Measurements from ENCODE around the gene FCMR.

The FCMR gene

DNA sequence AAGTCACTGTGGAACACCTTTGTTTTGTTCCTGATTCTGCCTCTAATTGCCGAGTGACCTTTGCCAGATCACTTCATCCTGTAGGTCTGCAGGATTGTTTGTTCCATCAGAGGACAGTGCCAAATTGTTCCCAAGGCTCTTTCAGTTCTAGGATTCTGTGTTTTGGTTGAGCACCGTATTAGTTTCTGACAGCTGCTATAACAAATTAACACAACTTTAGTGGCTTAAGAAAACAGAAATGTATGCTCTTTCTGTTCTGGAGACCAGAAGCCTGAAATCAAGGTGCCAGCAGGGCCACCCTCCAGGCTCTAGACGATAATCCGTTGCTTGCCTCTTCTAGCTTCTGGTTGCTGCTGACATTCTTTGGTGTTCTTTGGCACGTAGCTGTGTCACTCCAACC is 27.9 kb upstream of the FCMR start:
- no peak overlapping the region for H3K4me3 ChIP-seq (ENCODE audit: low read length in 2 of 2)
- no peaks in the 10 kb centered on the region for H3K36me3 ChIP-seq (ENCODE audit: control insufficient read depth in 2 of 2, insufficient read depth in 2 of 2, low read length in 2 of 2)
- no peak overlapping the region for H3K9ac ChIP-seq (ENCODE audit: low read length in 2 of 2)
- H3K4me1 ChIP-seq (ENCODE audit: control insufficient read depth, insufficient read depth, low read length): peaks cover 5% of the 10 kb centered on the region
- H3K27ac ChIP-seq (ENCODE audit: low read length): no peak overlapping the region
- H3K27me3 ChIP-seq (ENCODE audit: control insufficient read depth in 1 of 2, insufficient read depth in 2 of 2, low read length in 2 of 2): peaks cover 0 to 2% of the 10 kb centered on the region in 2 donors
- peaks cover 4 to 6% of the 10 kb centered on the region in 2 donors for H3K9me3 ChIP-seq (ENCODE audit: control insufficient read depth in 2 of 2, low read length in 2 of 2)

DNA sequence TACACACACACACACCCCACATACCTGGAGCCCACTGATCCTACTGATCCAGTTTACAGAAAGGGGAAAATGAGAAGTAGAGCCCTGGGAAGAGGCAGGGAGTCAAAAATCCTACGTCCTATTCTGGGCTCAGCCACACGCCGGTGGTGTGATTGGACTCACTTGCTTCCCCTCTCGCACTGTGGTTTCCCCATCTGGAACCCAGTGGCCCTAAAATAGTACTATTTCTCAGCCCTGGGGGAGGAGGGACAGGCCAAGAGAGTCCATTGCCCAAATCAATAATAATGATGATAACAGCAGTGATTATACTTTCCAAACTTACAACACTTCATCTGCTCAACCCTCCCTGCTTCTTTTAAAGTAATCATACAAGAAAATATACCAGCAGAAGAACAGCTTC is 27.5 kb upstream of the FCMR start:
- Histone ChIP-seq H3K27ac (ENCODE audit: low read length) (no peak overlapping the region), H3K4me1 (ENCODE audit: control insufficient read depth, insufficient read depth, low read length) (peaks cover 5% of the 10 kb centered on the region), H3K9me3 (ENCODE audit: control insufficient read depth in 2 of 2, low read length in 2 of 2) (peaks cover 4 to 6% of the 10 kb centered on the region in 2 donors), H3K27me3 (ENCODE audit: control insufficient read depth in 1 of 2, insufficient read depth in 2 of 2, low read length in 2 of 2) (peaks cover 0 to 2% of the 10 kb centered on the region in 2 donors), H3K4me3 (ENCODE audit: low read length in 2 of 2) (no peak overlapping the region), H3K9ac (ENCODE audit: low read length in 2 of 2) (no peak overlapping the region), H3K36me3 (ENCODE audit: control insufficient read depth in 2 of 2, insufficient read depth in 2 of 2, low read length in 2 of 2) (no peaks in the 10 kb centered on the region)

DNA sequence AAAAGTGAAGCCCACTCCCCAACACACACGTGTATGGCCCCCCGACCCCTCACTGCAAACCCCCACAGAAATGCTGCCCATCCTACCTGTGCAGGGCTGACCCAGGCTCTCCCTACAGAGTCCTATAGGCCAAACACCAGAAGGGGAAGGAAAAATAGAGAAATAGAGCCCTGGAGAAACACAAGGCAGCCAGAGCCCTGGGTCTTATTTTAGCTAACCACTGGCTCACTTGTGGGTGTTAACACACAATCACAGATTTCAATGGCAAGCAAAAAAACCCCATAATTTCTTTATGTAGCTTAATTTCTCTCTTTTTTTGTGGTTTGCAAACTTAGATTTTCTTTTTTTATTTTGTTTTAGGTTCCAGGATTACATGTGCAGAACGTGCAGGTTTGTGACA is 25.5 kb upstream of the FCMR start:
- no peaks in the 10 kb centered on the region for H3K36me3 ChIP-seq (ENCODE audit: control insufficient read depth in 2 of 2, insufficient read depth in 2 of 2, low read length in 2 of 2)
- H3K27me3 ChIP-seq (ENCODE audit: control insufficient read depth in 1 of 2, insufficient read depth in 2 of 2, low read length in 2 of 2): peaks cover 0 to 6% of the 10 kb centered on the region in 2 donors
- H3K4me3 ChIP-seq (ENCODE audit: low read length in 2 of 2): no peak overlapping the region
- H3K9me3 ChIP-seq (ENCODE audit: control insufficient read depth in 2 of 2, low read length in 2 of 2): peaks cover 4 to 6% of the 10 kb centered on the region in 2 donors
- H3K27ac ChIP-seq (ENCODE audit: low read length): no peak overlapping the region
- no peak overlapping the region for H3K9ac ChIP-seq (ENCODE audit: low read length in 2 of 2)
- no peaks in the 10 kb centered on the region for H3K4me1 ChIP-seq (ENCODE audit: control insufficient read depth, insufficient read depth, low read length)

DNA sequence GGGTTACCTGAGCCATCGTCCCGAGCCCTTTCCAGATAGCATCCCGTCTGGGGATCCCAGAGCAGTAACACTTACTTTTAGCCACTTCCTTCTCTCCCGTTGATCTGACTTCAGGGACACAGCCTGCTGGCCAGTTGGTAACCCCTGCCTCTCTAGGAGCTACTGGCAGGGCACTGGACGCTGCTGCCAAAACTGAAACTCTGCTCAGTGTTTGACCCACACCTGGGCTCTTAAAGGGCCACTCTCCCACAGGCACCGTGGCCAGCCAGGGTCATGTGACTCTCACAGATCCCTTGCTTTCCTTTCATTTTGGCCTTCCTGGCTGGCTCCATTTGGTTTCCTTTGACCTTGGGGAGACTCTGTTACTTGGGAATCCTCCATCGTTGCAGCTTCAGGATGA is 24.5 kb upstream of the FCMR start, which contains the start of gene PIGR:
Gene PIGR, minus strand, starts transcription at position 206 of the 400 bp plus-strand sequence. CDS start 5,935 bp downstream, outside the sequence.
- Histone ChIP-seq H3K9ac (ENCODE audit: low read length in 2 of 2) (no peak within 1 kb of the TSS), H3K36me3 (ENCODE audit: control insufficient read depth in 2 of 2, insufficient read depth in 2 of 2, low read length in 2 of 2) (no peaks in the 10 kb centered on the region), H3K4me3 (ENCODE audit: low read length in 2 of 2) (peak within 1 kb of the TSS in 1 of 2 donors; percentile 22), H3K27ac (ENCODE audit: low read length) (no peak within 1 kb of the TSS), H3K4me1 (ENCODE audit: control insufficient read depth, insufficient read depth, low read length) (no peaks in the 10 kb centered on the region), H3K9me3 (ENCODE audit: control insufficient read depth in 2 of 2, low read length in 2 of 2) (peaks cover 4 to 6% of the 10 kb centered on the region in 2 donors), H3K27me3 (ENCODE audit: control insufficient read depth in 1 of 2, insufficient read depth in 2 of 2, low read length in 2 of 2) (peaks cover 0 to 6% of the 10 kb centered on the region in 2 donors)

DNA sequence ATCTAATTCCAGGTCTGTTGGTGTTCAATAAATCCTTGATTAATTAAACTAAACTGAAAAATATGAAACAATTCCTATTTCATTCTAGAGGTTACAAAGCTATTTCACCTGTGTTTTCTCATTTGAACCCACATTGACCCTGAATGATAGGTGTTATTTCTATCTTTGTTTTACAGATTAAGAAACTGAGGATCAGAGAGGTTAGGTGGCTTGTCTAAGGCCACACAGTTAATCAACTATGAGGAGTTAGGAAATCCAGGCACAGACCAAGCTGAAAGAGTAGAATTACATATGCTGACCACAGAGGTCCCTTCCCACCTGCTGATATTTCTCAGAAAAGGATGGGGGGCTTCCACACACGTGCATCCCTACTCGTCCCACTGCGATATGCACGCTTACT is 24.0 kb upstream of the FCMR start:
- H3K36me3 ChIP-seq (ENCODE audit: control insufficient read depth in 2 of 2, insufficient read depth in 2 of 2, low read length in 2 of 2): no peaks in the 10 kb centered on the region
- H3K4me1 ChIP-seq (ENCODE audit: control insufficient read depth, insufficient read depth, low read length): no peaks in the 10 kb centered on the region
- H3K9me3 ChIP-seq (ENCODE audit: control insufficient read depth in 2 of 2, low read length in 2 of 2): peaks cover 4 to 6% of the 10 kb centered on the region in 2 donors
- H3K9ac ChIP-seq (ENCODE audit: low read length in 2 of 2): no peak overlapping the region
- no peak overlapping the region for H3K27ac ChIP-seq (ENCODE audit: low read length)
- peaks cover 0 to 6% of the 10 kb centered on the region in 2 donors for H3K27me3 ChIP-seq (ENCODE audit: control insufficient read depth in 1 of 2, insufficient read depth in 2 of 2, low read length in 2 of 2)
- peak overlapping the region in 1 of 2 donors; percentile 22 for H3K4me3 ChIP-seq (ENCODE audit: low read length in 2 of 2)

DNA sequence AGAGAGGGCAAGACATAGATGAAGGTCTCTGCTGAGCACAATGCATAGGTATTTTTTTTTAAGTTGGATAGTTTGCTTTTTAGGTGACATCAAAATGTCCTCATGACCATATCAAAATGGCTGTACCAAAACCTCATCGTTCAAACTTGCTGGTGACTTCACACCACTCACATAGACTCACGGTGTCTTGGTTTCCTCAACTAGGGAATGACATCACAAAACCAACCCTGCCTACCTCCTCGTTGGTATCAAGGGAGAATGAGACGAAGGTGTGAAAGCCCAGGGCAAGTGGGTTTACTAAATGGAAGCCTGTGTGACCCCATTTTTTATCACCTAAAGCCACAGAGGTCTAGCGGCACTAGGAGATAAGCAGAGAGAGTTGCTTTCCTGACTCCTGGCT is 23.0 kb upstream of the FCMR start:
- peaks cover 0 to 6% of the 10 kb centered on the region in 2 donors for H3K27me3 ChIP-seq (ENCODE audit: control insufficient read depth in 1 of 2, insufficient read depth in 2 of 2, low read length in 2 of 2)
- no peak overlapping the region for H3K9ac ChIP-seq (ENCODE audit: low read length in 2 of 2)
- H3K4me3 ChIP-seq (ENCODE audit: low read length in 2 of 2): no peak overlapping the region
- H3K4me1 ChIP-seq (ENCODE audit: control insufficient read depth, insufficient read depth, low read length): no peaks in the 10 kb centered on the region
- H3K36me3 ChIP-seq (ENCODE audit: control insufficient read depth in 2 of 2, insufficient read depth in 2 of 2, low read length in 2 of 2): no peaks in the 10 kb centered on the region
- peaks cover 0 to 3% of the 10 kb centered on the region in 2 donors for H3K9me3 ChIP-seq (ENCODE audit: control insufficient read depth in 2 of 2, low read length in 2 of 2)
- no peak overlapping the region for H3K27ac ChIP-seq (ENCODE audit: low read length)

DNA sequence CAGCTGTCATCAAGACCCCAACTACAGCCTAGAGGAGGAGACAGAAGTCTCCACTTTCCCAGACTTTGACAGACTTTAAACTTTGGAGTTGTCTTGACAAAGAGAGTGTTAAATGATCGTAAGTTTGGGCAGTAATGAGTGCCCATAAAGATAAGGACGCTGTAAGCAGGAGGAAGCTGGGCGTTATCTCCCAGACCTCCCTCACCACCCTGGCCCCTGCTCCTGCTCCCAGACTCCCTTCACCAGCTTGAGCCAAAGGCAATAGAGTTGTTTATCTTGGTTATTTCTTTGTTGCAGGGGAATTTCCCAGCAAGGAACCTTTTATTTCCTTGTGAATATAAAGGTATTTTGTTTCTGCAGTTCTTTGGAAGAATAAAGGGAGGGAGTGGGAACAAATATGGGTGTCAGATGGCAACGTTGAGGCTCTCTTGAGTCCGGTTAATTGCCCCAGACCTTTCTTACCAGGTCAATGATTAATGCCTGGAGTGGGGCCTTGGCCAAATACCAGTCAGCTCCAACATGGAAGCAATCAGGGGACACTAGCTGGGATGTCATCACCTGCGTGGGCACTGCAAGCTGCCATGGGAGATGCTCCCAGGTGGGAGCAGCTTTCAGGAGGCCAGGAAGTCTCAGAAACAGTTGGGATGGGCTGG is 20.2 kb upstream of the FCMR start:
- Histone ChIP-seq H3K9me3 (ENCODE audit: control insufficient read depth in 2 of 2, low read length in 2 of 2) (no peaks in the 10 kb centered on the region), H3K27ac (ENCODE audit: low read length) (no peak overlapping the region), H3K27me3 (ENCODE audit: control insufficient read depth in 1 of 2, insufficient read depth in 2 of 2, low read length in 2 of 2) (peaks cover 0 to 4% of the 10 kb centered on the region in 2 donors), H3K4me3 (ENCODE audit: low read length in 2 of 2) (no peak overlapping the region), H3K9ac (ENCODE audit: low read length in 2 of 2) (no peak overlapping the region), H3K4me1 (ENCODE audit: control insufficient read depth, insufficient read depth, low read length) (no peaks in the 10 kb centered on the region), H3K36me3 (ENCODE audit: control insufficient read depth in 2 of 2, insufficient read depth in 2 of 2, low read length in 2 of 2) (no peaks in the 10 kb centered on the region)

DNA sequence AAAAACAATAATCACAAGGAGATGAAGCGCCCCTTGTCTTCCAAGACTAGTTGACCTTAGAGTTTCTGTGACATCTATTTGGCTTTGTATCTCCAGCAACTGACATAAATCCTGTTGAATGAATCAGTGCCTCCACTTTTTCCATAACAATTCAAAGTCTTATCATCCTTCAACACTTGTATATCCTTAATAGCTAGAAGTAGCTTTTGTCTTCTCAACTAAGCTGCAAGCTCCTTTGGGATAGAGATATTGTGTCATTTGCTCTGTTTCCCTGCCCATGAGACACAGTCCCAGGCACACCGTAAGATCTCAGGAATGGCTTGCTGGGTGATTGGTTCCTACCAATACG is 18.8 kb upstream of the FCMR start:
- H3K9ac ChIP-seq (ENCODE audit: low read length in 2 of 2): no peak overlapping the region
- no peak overlapping the region for H3K4me3 ChIP-seq (ENCODE audit: low read length in 2 of 2)
- H3K9me3 ChIP-seq (ENCODE audit: control insufficient read depth in 2 of 2, low read length in 2 of 2): no peaks in the 10 kb centered on the region
- peaks cover 0 to 4% of the 10 kb centered on the region in 2 donors for H3K27me3 ChIP-seq (ENCODE audit: control insufficient read depth in 1 of 2, insufficient read depth in 2 of 2, low read length in 2 of 2)
- H3K27ac ChIP-seq (ENCODE audit: low read length): no peak overlapping the region
- H3K36me3 ChIP-seq (ENCODE audit: control insufficient read depth in 2 of 2, insufficient read depth in 2 of 2, low read length in 2 of 2): no peaks in the 10 kb centered on the region
- no peaks in the 10 kb centered on the region for H3K4me1 ChIP-seq (ENCODE audit: control insufficient read depth, insufficient read depth, low read length)

DNA sequence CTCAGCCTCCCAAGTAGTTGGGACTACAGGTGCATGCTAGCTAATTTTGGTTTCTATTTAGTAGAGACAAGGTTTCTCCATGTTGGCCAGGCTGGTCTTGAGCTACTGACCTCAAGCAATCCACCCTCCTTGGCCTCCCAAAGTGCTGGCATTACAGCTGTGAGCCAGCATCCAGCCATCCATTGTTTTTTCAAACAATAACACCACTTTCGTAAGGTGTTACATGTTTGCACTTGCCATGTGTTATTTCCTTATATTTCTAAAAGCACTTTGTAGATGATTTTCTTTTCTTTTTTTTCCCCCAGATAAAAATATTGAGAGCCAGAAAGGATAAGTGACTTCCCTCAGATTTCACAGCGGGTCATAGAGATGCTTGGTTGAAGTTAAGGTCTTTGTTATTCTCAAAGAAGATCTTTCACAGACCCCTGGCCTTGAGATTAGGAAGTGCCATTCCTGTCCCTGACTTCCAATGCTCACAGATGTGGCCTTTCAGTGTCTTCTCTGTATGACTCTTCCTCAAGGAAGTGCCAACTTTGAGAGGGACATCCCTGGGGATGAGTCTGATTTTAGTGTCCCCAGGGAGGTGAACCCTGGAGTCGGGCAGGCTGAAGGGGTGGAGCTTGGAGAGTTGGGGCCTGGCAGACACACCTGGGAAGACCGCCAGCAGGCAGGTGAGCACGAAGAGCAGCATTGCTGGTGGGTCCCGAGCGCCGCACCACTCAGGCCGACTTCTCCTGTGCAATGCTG is 18.3 kb upstream of the FCMR start:
- Histone ChIP-seq H3K27me3 (ENCODE audit: control insufficient read depth in 1 of 2, insufficient read depth in 2 of 2, low read length in 2 of 2) (peaks cover 3 to 4% of the 10 kb centered on the region in 2 donors), H3K4me1 (ENCODE audit: control insufficient read depth, insufficient read depth, low read length) (no peaks in the 10 kb centered on the region), H3K9ac (ENCODE audit: low read length in 2 of 2) (no peak overlapping the region), H3K4me3 (ENCODE audit: low read length in 2 of 2) (no peak overlapping the region), H3K27ac (ENCODE audit: low read length) (no peak overlapping the region), H3K9me3 (ENCODE audit: control insufficient read depth in 2 of 2, low read length in 2 of 2) (no peaks in the 10 kb centered on the region), H3K36me3 (ENCODE audit: control insufficient read depth in 2 of 2, insufficient read depth in 2 of 2, low read length in 2 of 2) (no peaks in the 10 kb centered on the region)

DNA sequence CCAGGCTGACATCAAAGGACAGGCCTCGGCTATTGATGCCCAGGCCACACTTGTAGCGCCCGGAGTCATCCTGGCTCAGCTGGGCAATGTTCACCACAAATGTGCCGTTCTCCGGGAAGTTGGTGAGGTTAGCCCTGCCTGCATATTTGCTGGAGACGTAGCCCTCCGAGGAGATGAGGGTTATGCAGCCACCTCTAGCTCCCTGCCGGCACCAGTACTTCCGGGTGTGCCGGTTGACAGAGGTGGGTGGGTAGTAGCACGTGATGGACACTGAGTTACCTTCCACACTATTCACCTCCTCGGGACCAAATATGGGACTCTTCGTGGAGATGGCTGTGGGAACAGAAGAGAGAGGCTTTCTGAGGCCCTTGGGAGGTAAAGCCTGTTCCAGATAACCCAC is 17.4 kb upstream of the FCMR start:
- H3K9ac ChIP-seq (ENCODE audit: low read length in 2 of 2): no peak overlapping the region
- H3K9me3 ChIP-seq (ENCODE audit: control insufficient read depth in 2 of 2, low read length in 2 of 2): no peaks in the 10 kb centered on the region
- H3K36me3 ChIP-seq (ENCODE audit: control insufficient read depth in 2 of 2, insufficient read depth in 2 of 2, low read length in 2 of 2): no peaks in the 10 kb centered on the region
- no peak overlapping the region for H3K4me3 ChIP-seq (ENCODE audit: low read length in 2 of 2)
- no peak overlapping the region for H3K27ac ChIP-seq (ENCODE audit: low read length)
- no peaks in the 10 kb centered on the region for H3K4me1 ChIP-seq (ENCODE audit: control insufficient read depth, insufficient read depth, low read length)
- H3K27me3 ChIP-seq (ENCODE audit: control insufficient read depth in 1 of 2, insufficient read depth in 2 of 2, low read length in 2 of 2): peaks cover 3 to 4% of the 10 kb centered on the region in 2 donors

DNA sequence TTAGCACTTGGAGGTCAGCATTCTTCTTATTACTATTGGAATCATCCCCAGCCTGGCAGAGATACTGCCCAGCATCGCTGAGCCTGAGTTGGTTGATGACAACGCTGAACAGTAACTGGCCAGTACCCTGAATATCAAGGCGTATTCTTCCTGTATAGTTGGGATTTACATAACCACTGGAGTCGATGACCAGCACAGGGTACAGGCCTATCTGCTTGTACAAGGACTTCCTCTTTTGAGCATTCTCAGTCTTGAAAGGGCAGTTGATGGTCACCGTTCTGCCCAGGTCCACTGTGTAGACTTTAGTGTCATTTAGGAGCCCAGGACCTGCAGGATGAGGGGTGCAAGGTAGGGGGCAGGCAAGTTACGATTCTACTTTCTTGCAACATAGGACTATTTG is 15.7 kb upstream of the FCMR start:
- Histone ChIP-seq H3K36me3 (ENCODE audit: control insufficient read depth in 2 of 2, insufficient read depth in 2 of 2, low read length in 2 of 2) (no peaks in the 10 kb centered on the region), H3K27ac (ENCODE audit: low read length) (no peak overlapping the region), H3K27me3 (ENCODE audit: control insufficient read depth in 1 of 2, insufficient read depth in 2 of 2, low read length in 2 of 2) (peaks cover under 1 to 3% of the 10 kb centered on the region in 2 donors), H3K9ac (ENCODE audit: low read length in 2 of 2) (no peak overlapping the region), H3K4me1 (ENCODE audit: control insufficient read depth, insufficient read depth, low read length) (no peaks in the 10 kb centered on the region), H3K4me3 (ENCODE audit: low read length in 2 of 2) (no peak overlapping the region), H3K9me3 (ENCODE audit: control insufficient read depth in 2 of 2, low read length in 2 of 2) (no peaks in the 10 kb centered on the region)
